Retinal pigment epithelial cell (primary cell): ENCODE data around the gene APLNR.

Source experiments
- DNase-seq: peaks from one replicate; pipeline ENCODE4 v3.0.0-alpha.2; 2010; ENCODE audit warnings: low read depth
- H3K4me3 ChIP-seq: 2 replicates; pipeline ENCODE4 v1.5.1; 2011; ENCODE audit warnings: mild to moderate bottlenecking, low read length, control low read depth, moderate library complexity
- CTCF ChIP-seq: conservative IDR thresholded peaks from 2 replicates; pipeline ENCODE4 v1.5.1; 2011; ENCODE audit warnings: low read depth, low read length, control low read depth, inconsistent platforms

The APLNR gene

GRCh38 chr11:57240007-57240406 is 3.0 kb upstream of the APLNR start:
- H3K4me3 ChIP-seq, result no peak overlapping the region
- no peak for TF ChIP-seq CTCF
- DNase-seq, result no peak

- no peak overlapping the region for H3K4me3 ChIP-seq
- TF ChIP-seq CTCF, result no peak
- no peak for DNase-seq
Observed at GRCh38 chr11:57239348-57239747, 2.3 kb upstream of the APLNR start.

GRCh38 chr11:57235761-57236703 is 1.0 kb downstream of the APLNR start:
- no peak for TF ChIP-seq CTCF
- no peak overlapping the region for H3K4me3 ChIP-seq
- no peak for DNase-seq

GRCh38 chr11:57233702-57234101 is 3.3 kb downstream of the APLNR start:
- TF ChIP-seq CTCF, result no peak
- no peak overlapping the region for H3K4me3 ChIP-seq
- DNase-seq, result no peak

GRCh38 chr11:57231539-57232253 is 5.4 kb downstream of the APLNR start:
- no peak for TF ChIP-seq CTCF
- no peak overlapping the region for H3K4me3 ChIP-seq
- no peak for DNase-seq

GRCh38 chr11:57230791-57231538 is 6.1 kb downstream of the APLNR start:
- H3K4me3 ChIP-seq, result no peak overlapping the region
- no peak for TF ChIP-seq CTCF
- DNase-seq, result no peak
